Vagina (tissue), 2 donors: ENCODE data around the gene NFE2L1.

Experiments
- POLR2A ChIP-seq, 2 donors: fragments of 450-650 bp; IDR thresholded peaks; one replicate each; pipeline ENCODE4 v1.6.1; 2017; ENCODE audit warnings: antibody characterized with exemption in 2 of 2, mild to moderate bottlenecking in 2 of 2, moderate library complexity in 2 of 2
- POLR2AphosphoS5 ChIP-seq, 2 donors: sonication (generic); formaldehyde crosslinking; IDR thresholded peaks; one replicate each; pipeline ENCODE4 v1.9.0; 2017; ENCODE audit warnings: antibody characterized with exemption in 2 of 2, mild to moderate bottlenecking in 2 of 2, low read depth in 1 of 2; ENCODE audit not compliant: insufficient read depth in 1 of 2
- TF ChIP-seq, protein P1 (sequence below), 3 experiments: fragments of 450-650 bp in 2 of 3; fragments of 200-600 bp in 1 of 3; sonication (generic) in 1 of 3; IDR thresholded peaks; one replicate each; pipeline ENCODE4 v1.5.1; 2017 to 2019; ENCODE audit warnings: antibody characterized with exemption in 3 of 3, mild to moderate bottlenecking in 2 of 3, moderate library complexity in 2 of 3

GRCh38 chr17:48104440-48104839 lies 56.3 kb downstream of the NFE2L1 start:
- TF ChIP-seq, protein P1, sequence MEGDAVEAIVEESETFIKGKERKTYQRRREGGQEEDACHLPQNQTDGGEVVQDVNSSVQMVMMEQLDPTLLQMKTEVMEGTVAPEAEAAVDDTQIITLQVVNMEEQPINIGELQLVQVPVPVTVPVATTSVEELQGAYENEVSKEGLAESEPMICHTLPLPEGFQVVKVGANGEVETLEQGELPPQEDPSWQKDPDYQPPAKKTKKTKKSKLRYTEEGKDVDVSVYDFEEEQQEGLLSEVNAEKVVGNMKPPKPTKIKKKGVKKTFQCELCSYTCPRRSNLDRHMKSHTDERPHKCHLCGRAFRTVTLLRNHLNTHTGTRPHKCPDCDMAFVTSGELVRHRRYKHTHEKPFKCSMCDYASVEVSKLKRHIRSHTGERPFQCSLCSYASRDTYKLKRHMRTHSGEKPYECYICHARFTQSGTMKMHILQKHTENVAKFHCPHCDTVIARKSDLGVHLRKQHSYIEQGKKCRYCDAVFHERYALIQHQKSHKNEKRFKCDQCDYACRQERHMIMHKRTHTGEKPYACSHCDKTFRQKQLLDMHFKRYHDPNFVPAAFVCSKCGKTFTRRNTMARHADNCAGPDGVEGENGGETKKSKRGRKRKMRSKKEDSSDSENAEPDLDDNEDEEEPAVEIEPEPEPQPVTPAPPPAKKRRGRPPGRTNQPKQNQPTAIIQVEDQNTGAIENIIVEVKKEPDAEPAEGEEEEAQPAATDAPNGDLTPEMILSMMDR (IDR thresholded peaks at IDR 0.05), result no peak
- TF ChIP-seq POLR2A (IDR thresholded peaks at IDR 0.05), result no peak
- TF ChIP-seq POLR2AphosphoS5 (IDR thresholded peaks at IDR 0.05; ENCODE audit: insufficient read depth in 1 of 2, low read depth in 1 of 2), result no peak
